ENCODE data around the gene TIRAP.

The TIRAP gene

GRCh38 chr11:126337126-126337473, 54.2 kb downstream of the TIRAP start:
- no peak for DNase-seq
- in situ Hi-C loops (cut with HindIII; ENCODE audit: low pct_ligation_motif_present, low pct_unique_long_range_greater_than_20kb, low sequenced_read_pairs): no loop called here

- no peak for DNase-seq
- in situ Hi-C loops (cut with HindIII; ENCODE audit: low pct_ligation_motif_present, low pct_unique_long_range_greater_than_20kb, low sequenced_read_pairs): no loop called here
Measured at GRCh38 chr11:126337474-126338241, 54.8 kb downstream of the TIRAP start.

- DNase-seq: no peak
Measured at GRCh38 chr11:126338346-126339055, 55.6 kb downstream of the TIRAP start.

GRCh38 chr11:126339073-126339862, 56.4 kb downstream of the TIRAP start:
- DNase-seq: no peak
- in situ Hi-C loops (cut with HindIII; ENCODE audit: low pct_ligation_motif_present, low pct_unique_long_range_greater_than_20kb, low sequenced_read_pairs): no loop called here

More at GRCh38 chr11:126338346-126339055, 55.6 kb downstream of the TIRAP start:
- in situ Hi-C loops (cut with HindIII; ENCODE audit: low pct_ligation_motif_present, low pct_unique_long_range_greater_than_20kb, low sequenced_read_pairs): no loop called here

- no peak for DNase-seq
- in situ Hi-C loops (cut with HindIII; ENCODE audit: low pct_ligation_motif_present, low pct_unique_long_range_greater_than_20kb, low sequenced_read_pairs): no loop called here
Measured at GRCh38 chr11:126339863-126340434, 57.1 kb downstream of the TIRAP start.

GRCh38 chr11:126340960-126341606, 58.2 kb downstream of the TIRAP start:
- in situ Hi-C loops (cut with HindIII; ENCODE audit: low pct_ligation_motif_present, low pct_unique_long_range_greater_than_20kb, low sequenced_read_pairs): no loop called here
- no peak for DNase-seq

- DNase-seq: no peak
- in situ Hi-C loops (cut with HindIII; ENCODE audit: low pct_ligation_motif_present, low pct_unique_long_range_greater_than_20kb, low sequenced_read_pairs): no loop called here
Measured at GRCh38 chr11:126341760-126342161, 58.9 kb downstream of the TIRAP start.

- in situ Hi-C loops (cut with HindIII; ENCODE audit: low pct_ligation_motif_present, low pct_unique_long_range_greater_than_20kb, low sequenced_read_pairs): no loop called here
- DNase-seq: no peak
Measured at GRCh38 chr11:126343051-126343450, 60.2 kb downstream of the TIRAP start.
